ENCODE results near the gene SLAMF8.

DNA sequence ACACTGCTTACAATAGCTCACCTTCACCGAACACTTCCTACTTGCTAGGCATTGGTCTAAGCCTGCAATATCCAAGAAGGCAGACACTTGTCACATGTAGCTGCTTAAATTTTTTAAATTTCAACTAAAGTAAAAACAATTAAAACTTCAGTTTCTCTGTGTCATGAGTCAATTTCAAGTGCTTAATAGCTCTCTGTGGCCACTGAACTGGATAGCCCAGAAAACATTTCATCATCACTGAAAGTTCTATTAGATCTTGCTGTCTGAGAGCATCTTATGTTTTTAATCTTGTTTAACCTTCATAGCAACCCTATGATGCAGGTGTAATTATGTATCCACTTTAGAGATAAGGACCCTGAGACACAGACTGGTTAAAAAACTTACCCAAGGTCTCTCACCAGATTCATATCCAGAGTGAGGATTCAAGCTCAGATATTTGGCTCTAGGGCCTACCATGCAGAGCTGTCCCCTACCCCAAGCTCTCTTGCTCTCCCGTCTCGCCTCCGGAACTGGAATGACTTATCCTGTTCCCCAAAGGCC is 27.2 kb upstream of the SLAMF8 start:
- TF ChIP-seq SIN3A (IDR thresholded peaks at IDR 0.05; ENCODE audit: borderline replicate concordance, insufficient read depth, low read depth, low read length) (no peak), TCF7L2 (IDR thresholded peaks at IDR 0.05; ENCODE audit: low read depth, low read length) (no peak)
- TF ChIP-seq, protein P1, sequence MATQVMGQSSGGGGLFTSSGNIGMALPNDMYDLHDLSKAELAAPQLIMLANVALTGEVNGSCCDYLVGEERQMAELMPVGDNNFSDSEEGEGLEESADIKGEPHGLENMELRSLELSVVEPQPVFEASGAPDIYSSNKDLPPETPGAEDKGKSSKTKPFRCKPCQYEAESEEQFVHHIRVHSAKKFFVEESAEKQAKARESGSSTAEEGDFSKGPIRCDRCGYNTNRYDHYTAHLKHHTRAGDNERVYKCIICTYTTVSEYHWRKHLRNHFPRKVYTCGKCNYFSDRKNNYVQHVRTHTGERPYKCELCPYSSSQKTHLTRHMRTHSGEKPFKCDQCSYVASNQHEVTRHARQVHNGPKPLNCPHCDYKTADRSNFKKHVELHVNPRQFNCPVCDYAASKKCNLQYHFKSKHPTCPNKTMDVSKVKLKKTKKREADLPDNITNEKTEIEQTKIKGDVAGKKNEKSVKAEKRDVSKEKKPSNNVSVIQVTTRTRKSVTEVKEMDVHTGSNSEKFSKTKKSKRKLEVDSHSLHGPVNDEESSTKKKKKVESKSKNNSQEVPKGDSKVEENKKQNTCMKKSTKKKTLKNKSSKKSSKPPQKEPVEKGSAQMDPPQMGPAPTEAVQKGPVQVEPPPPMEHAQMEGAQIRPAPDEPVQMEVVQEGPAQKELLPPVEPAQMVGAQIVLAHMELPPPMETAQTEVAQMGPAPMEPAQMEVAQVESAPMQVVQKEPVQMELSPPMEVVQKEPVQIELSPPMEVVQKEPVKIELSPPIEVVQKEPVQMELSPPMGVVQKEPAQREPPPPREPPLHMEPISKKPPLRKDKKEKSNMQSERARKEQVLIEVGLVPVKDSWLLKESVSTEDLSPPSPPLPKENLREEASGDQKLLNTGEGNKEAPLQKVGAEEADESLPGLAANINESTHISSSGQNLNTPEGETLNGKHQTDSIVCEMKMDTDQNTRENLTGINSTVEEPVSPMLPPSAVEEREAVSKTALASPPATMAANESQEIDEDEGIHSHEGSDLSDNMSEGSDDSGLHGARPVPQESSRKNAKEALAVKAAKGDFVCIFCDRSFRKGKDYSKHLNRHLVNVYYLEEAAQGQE (IDR thresholded peaks at IDR 0.05; ENCODE audit: insufficient read depth in 1 of 2, low read depth in 2 of 2, low read length in 1 of 2): no peak
- TF ChIP-seq, protein P2, sequence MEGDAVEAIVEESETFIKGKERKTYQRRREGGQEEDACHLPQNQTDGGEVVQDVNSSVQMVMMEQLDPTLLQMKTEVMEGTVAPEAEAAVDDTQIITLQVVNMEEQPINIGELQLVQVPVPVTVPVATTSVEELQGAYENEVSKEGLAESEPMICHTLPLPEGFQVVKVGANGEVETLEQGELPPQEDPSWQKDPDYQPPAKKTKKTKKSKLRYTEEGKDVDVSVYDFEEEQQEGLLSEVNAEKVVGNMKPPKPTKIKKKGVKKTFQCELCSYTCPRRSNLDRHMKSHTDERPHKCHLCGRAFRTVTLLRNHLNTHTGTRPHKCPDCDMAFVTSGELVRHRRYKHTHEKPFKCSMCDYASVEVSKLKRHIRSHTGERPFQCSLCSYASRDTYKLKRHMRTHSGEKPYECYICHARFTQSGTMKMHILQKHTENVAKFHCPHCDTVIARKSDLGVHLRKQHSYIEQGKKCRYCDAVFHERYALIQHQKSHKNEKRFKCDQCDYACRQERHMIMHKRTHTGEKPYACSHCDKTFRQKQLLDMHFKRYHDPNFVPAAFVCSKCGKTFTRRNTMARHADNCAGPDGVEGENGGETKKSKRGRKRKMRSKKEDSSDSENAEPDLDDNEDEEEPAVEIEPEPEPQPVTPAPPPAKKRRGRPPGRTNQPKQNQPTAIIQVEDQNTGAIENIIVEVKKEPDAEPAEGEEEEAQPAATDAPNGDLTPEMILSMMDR (IDR thresholded peaks at IDR 0.05): no peak

Data from Panc1 (cell line).